GM23248 (cell line): ENCODE data around the gene LCT.

ENCODE experiments used
- EZH2 ChIP-seq: fragments of 200-600 bp; sonication (generic); IDR thresholded peaks from 2 replicates; pipeline ENCODE4 v1.6.1; 2018; ENCODE audit warnings: antibody characterized with exemption, mild to moderate bottlenecking; ENCODE audit not compliant: insufficient read depth, poor library complexity, severe bottlenecking
- EZH2phosphoT487 ChIP-seq: fragments of 200-600 bp; sonication (generic); IDR thresholded peaks from 2 replicates; pipeline ENCODE4 v1.6.1; 2018; ENCODE audit warnings: antibody characterized with exemption, moderate library complexity, mild to moderate bottlenecking, low read depth; ENCODE audit not compliant: insufficient read depth

- no peak for TF ChIP-seq EZH2
- TF ChIP-seq EZH2phosphoT487: no peak
Observed at GRCh38 chr2:135840601-135841000, 3.6 kb upstream of the LCT start.
